Measurements from ENCODE around the gene GINM1.

DNA sequence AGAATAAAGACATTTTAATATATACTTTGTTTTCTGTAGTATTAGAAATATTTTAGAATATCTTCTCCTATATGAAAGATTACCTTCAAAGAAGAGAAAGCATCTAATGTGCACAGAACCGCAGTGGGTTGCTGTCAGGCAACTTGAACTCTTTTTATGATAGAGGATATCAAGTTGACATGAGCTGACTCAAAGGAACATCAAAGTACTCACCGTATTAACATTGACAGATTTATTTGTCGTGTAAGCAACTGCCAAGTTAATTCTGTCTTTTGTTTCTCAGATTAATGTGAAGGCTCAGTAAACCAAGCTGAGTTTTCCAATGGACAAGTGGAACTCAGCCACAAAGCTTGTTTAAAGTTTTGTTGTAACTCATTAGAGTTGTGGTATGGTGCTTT lies 2.2 kb upstream of the GINM1 start:
- TF ChIP-seq CTCF (IDR thresholded peaks at IDR 0.05 in 2 of 3, conservative IDR thresholded peaks at IDR 0.05 in 1 of 3; ENCODE audit: insufficient read depth in 2 of 3, low read depth in 1 of 3, low read length in 3 of 3) (no peak), FOXJ3 (CRISPR knock-in tag; IDR thresholded peaks at IDR 0.05) (no peak), EWSR1 (IDR thresholded peaks at IDR 0.05; ENCODE audit: borderline replicate concordance, low read depth, partially characterized antibody) (no peak), KDM5B (IDR thresholded peaks at IDR 0.05; ENCODE audit: insufficient replicate concordance, low read depth, low read length) (no peak), ATF3 (IDR thresholded peaks at IDR 0.05) (no peak), ATF3 (CRISPR knock-in tag; conservative IDR thresholded peaks at IDR 0.05) (no peak), ZNF780A (CRISPR knock-in tag; IDR thresholded peaks at IDR 0.05) (no peak)
- TF ChIP-seq, protein P1, sequence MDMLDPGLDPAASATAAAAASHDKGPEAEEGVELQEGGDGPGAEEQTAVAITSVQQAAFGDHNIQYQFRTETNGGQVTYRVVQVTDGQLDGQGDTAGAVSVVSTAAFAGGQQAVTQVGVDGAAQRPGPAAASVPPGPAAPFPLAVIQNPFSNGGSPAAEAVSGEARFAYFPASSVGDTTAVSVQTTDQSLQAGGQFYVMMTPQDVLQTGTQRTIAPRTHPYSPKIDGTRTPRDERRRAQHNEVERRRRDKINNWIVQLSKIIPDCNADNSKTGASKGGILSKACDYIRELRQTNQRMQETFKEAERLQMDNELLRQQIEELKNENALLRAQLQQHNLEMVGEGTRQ (CRISPR knock-in tag; IDR thresholded peaks at IDR 0.05): no peak
- TF ChIP-seq, protein P2, sequence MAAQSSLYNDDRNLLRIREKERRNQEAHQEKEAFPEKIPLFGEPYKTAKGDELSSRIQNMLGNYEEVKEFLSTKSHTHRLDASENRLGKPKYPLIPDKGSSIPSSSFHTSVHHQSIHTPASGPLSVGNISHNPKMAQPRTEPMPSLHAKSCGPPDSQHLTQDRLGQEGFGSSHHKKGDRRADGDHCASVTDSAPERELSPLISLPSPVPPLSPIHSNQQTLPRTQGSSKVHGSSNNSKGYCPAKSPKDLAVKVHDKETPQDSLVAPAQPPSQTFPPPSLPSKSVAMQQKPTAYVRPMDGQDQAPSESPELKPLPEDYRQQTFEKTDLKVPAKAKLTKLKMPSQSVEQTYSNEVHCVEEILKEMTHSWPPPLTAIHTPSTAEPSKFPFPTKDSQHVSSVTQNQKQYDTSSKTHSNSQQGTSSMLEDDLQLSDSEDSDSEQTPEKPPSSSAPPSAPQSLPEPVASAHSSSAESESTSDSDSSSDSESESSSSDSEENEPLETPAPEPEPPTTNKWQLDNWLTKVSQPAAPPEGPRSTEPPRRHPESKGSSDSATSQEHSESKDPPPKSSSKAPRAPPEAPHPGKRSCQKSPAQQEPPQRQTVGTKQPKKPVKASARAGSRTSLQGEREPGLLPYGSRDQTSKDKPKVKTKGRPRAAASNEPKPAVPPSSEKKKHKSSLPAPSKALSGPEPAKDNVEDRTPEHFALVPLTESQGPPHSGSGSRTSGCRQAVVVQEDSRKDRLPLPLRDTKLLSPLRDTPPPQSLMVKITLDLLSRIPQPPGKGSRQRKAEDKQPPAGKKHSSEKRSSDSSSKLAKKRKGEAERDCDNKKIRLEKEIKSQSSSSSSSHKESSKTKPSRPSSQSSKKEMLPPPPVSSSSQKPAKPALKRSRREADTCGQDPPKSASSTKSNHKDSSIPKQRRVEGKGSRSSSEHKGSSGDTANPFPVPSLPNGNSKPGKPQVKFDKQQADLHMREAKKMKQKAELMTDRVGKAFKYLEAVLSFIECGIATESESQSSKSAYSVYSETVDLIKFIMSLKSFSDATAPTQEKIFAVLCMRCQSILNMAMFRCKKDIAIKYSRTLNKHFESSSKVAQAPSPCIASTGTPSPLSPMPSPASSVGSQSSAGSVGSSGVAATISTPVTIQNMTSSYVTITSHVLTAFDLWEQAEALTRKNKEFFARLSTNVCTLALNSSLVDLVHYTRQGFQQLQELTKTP (IDR thresholded peaks at IDR 0.05; ENCODE audit: low read depth in 1 of 2, partially characterized antibody in 2 of 2): no peak

Measured in K562 (cell line).